Psoas muscle (tissue), 8 donors: ENCODE results near the gene PCDHGA4. TPM values are rescaled to one million over a fixed set of nuclear protein-coding genes. Genes with fewer than 3 reads are reported as not detected.

ENCODE experiments used
- ATAC-seq, 4 donors: fragments of 200-7000 bp; cut with Tn5 transposase; one replicate each; pipeline ENCODE4 v1.9.1; 2020; ENCODE audit warnings: moderate library complexity in 3 of 4, mild to moderate bottlenecking in 2 of 4
- DNase-seq, 2 donors: peaks; one replicate each; pipeline ENCODE4 v3.0.0-alpha.2; 2020
- H3K27ac ChIP-seq: fragments of 200-600 bp; one replicate; pipeline ENCODE4 v1.8.0; 2022
- H3K27me3 ChIP-seq, 3 donors: fragments of 200-600 bp in 1 of 3; one replicate each; pipeline versions ENCODE4 v1.6.1 to v1.8.0; 2013 to 2022; ENCODE audit warnings: low read length in 2 of 3, mild to moderate bottlenecking in 2 of 3, moderate library complexity in 1 of 3; ENCODE audit not compliant: insufficient read depth in 3 of 3
- H3K36me3 ChIP-seq, 2 donors: fragments of 200-600 bp in 1 of 2; one replicate each; pipeline versions ENCODE4 v1.6.1 to v1.8.0; 2013 to 2022; ENCODE audit warnings: low read depth in 1 of 2, mild to moderate bottlenecking in 1 of 2, moderate library complexity in 1 of 2; ENCODE audit not compliant: insufficient read depth in 1 of 2
- H3K4me1 ChIP-seq: fragments of 200-600 bp; one replicate; pipeline ENCODE4 v1.8.0; 2022
- H3K4me3 ChIP-seq: fragments of 200-600 bp; one replicate; pipeline ENCODE4 v1.8.0; 2022; ENCODE audit warnings: mild to moderate bottlenecking
- H3K9me3 ChIP-seq: fragments of 200-600 bp; one replicate; pipeline ENCODE4 v1.8.0; 2022
- WGBS, 3 donors: extraction: QIAGEN DNeasy Blood & Tissue Kit; methylation state at CpG; one replicate each; pipeline versions ENCODE4 v1.1.6 to v1.1.7; 2013; 5-methylcytosine and 5-hydroxymethylcytosine counted together
- intact Hi-C, 2 donors: fragments of 100-400 bp; cut with DNase I; formaldehyde crosslinking; loops; one replicate each; pipeline versions ENCODE4 v1.11.0 to v1.14.2; 2022
- polyA plus RNA-seq, 3 donors: library from polyadenylated mRNA; stranded (reverse); fragments of 200-250 nt; gene quantifications; one replicate each; pipeline ENCODE4 v1.2.3, GENCODE V29; 2013
- total RNA-seq, 4 donors: library from RNA; stranded (reverse); fragmentation: NEBNext Ultra II Directional in 2 of 4; extraction: Animal tissue kit (Norgen Biotek cat#: 25700) in 2 of 4; gene quantifications; one replicate each; pipeline versions ENCODE4 v1.2.1 to v1.2.4, GENCODE V29; 2021 to 2023
- TF ChIP-seq, protein P1 (sequence below): fragments of 200-600 bp; IDR thresholded peaks from one replicate; pipeline ENCODE4 v1.8.0; 2022; ENCODE audit warnings: antibody characterized with exemption
- donor health status: healthy with polysubstance abuse.
- donor health status: DM: no; HTN: no; CAD: no; lungs with moderate emphysema.
- donor health status: Bipolar disorder and iron deficiency.
- donor health status: healthy.
- donor health status: DM: yes; HTN: yes; CAD: no.
- donor health status: DM: no; HTN: no; CAD: no.
- donor health status: DM: no; HTN: no; CAD: no.
- donor health status: DM: yes; HTN: yes; CAD: no.

Gene PCDHGA4
- total and polyA plus RNA-seq, 7 donors: 0.14 to 2.4 (median 0.84) TPM

DNA sequence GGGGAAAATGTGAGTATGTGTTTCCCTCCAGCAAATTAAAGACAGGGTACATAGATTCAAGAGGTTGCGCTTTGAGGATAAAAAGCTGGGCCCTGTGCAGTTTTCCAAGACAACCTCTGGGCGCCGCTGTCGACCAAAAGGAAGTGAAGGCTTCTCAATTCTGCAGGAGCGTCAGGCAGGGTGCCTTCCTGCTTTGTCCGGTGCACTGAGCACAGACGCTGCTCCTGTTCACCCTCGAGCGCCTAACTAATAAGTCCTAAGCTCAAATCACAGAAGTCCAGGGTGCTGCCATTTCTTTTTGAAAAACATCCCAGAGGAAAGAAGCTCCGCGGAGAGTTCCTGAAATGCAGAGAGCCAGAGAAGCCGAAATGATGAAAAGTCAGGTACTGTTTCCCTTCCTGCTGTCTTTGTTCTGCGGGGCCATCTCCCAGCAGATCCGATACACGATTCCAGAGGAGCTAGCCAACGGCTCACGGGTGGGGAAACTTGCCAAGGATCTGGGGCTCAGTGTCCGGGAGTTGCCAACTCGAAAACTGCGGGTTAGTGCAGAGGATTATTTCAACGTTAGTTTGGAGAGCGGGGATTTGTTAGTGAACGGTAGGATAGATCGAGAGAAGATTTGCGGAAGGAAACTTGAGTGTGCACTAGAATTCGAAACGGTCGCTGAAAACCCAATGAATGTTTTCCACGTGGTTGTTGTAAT is 4.8 kb upstream of the PCDHGA4 start, which contains the start of gene PCDHGB1:
Gene PCDHGB1, plus strand, starts transcription at position 183 of the 703 bp plus-strand sequence. Its CDS starts 162 bp downstream, at position 345.
- peaks cover 0 to 41% (median 13%) of the 10 kb centered on the region in 3 donors for H3K27me3 ChIP-seq
- no peaks in the 10 kb centered on the region for H3K36me3 ChIP-seq
- no peak within 1 kb of the TSS for H3K27ac ChIP-seq
- no peaks in the 10 kb centered on the region for H3K4me1 ChIP-seq
- H3K9me3 ChIP-seq: peaks cover 3% of the 10 kb centered on the region
- DNase-seq: peak in 1 of 2 donors; percentile 41
- peak within 1 kb of the TSS; percentile 44 for H3K4me3 ChIP-seq
- TF ChIP-seq, protein P1, sequence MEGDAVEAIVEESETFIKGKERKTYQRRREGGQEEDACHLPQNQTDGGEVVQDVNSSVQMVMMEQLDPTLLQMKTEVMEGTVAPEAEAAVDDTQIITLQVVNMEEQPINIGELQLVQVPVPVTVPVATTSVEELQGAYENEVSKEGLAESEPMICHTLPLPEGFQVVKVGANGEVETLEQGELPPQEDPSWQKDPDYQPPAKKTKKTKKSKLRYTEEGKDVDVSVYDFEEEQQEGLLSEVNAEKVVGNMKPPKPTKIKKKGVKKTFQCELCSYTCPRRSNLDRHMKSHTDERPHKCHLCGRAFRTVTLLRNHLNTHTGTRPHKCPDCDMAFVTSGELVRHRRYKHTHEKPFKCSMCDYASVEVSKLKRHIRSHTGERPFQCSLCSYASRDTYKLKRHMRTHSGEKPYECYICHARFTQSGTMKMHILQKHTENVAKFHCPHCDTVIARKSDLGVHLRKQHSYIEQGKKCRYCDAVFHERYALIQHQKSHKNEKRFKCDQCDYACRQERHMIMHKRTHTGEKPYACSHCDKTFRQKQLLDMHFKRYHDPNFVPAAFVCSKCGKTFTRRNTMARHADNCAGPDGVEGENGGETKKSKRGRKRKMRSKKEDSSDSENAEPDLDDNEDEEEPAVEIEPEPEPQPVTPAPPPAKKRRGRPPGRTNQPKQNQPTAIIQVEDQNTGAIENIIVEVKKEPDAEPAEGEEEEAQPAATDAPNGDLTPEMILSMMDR: peak; percentile 47
- intact Hi-C loops: no loop called here
- 23 to 27% (median 23%) methylated on average over 29 of the region's 29 CpGs for WGBS, 3 donors
- ATAC-seq: peak; percentile 62 to 90 (median 82)

DNA sequence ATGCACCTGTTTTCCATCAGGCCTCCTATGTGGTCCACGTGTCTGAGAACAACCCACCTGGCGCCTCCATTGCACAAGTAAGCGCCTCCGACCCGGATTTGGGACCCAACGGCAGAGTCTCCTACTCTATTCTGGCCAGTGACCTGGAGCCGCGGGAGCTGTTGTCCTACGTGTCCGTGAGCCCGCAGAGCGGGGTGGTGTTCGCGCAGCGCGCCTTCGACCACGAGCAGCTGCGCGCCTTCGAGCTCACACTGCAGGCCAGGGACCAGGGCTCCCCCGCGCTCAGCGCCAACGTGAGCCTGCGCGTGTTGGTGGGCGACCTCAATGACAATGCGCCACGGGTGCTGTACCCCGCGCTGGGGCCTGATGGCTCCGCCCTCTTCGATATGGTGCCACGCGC is 3.2 kb upstream of the PCDHGA4 start:
- TF ChIP-seq, protein P1: no peak
- Histone ChIP-seq H3K27me3 (peaks cover 0 to 43% (median 8%) of the 10 kb centered on the region in 3 donors), H3K27ac (no peak overlapping the region), H3K9me3 (peaks cover 7% of the 10 kb centered on the region), H3K4me1 (no peaks in the 10 kb centered on the region), H3K4me3 (no peak overlapping the region), H3K36me3 (no peaks in the 10 kb centered on the region)
- ATAC-seq (no peak), DNase-seq (no peak)
- 35 to 40% (median 35%) methylated on average over 30 to 34 of the region's 36 CpGs for WGBS, 3 donors
- intact Hi-C loops: no loop called here

DNA sequence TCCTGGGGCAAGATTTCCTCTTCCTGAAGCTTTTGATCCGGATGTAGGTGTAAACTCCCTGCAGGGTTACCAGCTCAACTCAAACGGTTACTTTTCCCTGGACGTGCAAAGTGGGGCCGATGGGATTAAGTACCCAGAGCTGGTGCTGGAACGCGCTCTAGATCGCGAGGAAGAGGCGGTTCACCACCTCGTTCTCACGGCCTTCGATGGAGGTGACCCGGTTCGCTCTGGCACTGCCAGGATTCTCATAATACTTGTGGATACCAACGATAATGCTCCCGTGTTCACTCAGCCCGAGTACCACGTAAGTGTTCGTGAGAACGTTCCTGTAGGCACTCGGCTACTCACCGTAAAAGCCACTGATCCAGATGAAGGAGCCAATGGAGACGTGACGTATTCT is 820 bp downstream of the PCDHGA4 start:
- WGBS, 3 donors: 49 to 55% (median 52%) methylated on average over 24 of the region's 24 CpGs
- H3K36me3 ChIP-seq: no peaks in the 10 kb centered on the region
- H3K27me3 ChIP-seq: peaks cover 0 to 59% (median 11%) of the 10 kb centered on the region in 3 donors
- peaks cover 16% of the 10 kb centered on the region for H3K9me3 ChIP-seq
- ATAC-seq (peak in 1 of 4 donors; percentile 36), DNase-seq (no peak)
- no peaks in the 10 kb centered on the region for H3K4me1 ChIP-seq
- peak overlapping the region; percentile 59 for H3K4me3 ChIP-seq
- H3K27ac ChIP-seq: no peak overlapping the region
- TF ChIP-seq, protein P1: no peak
- intact Hi-C loops: no loop called here

DNA sequence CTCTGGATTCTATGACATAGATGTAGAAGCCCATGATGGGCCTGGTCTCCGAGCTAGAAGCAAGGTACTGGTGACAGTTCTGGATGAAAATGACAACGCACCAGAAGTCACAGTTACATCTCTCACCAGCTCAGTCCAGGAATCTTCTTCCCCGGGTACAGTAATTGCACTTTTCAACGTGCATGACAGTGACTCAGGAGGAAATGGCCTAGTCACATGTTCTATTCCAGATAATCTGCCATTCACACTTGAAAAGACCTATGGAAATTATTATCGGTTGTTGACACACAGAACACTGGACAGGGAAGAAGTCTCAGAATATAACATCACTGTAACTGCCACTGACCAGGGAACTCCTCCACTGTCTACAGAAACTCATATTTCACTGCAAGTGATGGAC is 1.3 kb downstream of the PCDHGA4 start:
- WGBS, 3 donors: 68 to 77% (median 74%) methylated on average over 5 of the region's 5 CpGs
- no peak for ATAC-seq
- H3K27ac ChIP-seq: no peak overlapping the region
- peaks cover 20% of the 10 kb centered on the region for H3K9me3 ChIP-seq
- no peak for DNase-seq
- peak overlapping the region; percentile 59 for H3K4me3 ChIP-seq
- TF ChIP-seq, protein P1: no peak
- no peaks in the 10 kb centered on the region for H3K4me1 ChIP-seq
- intact Hi-C loops: no loop called here
- H3K36me3 ChIP-seq: no peaks in the 10 kb centered on the region
- peaks cover 0 to 59% (median 13%) of the 10 kb centered on the region in 3 donors for H3K27me3 ChIP-seq
